ENCODE measurements around the gene COX4I2.

- TF ChIP-seq POLR2A (IDR thresholded peaks at IDR 0.05; ENCODE audit: low read depth, low read length) = peak; percentile 61
- peak; percentile 13; the same call in 1 of the 2 replicates for TF ChIP-seq SMC3 (IDR thresholded peaks at IDR 0.05; ENCODE audit: low read depth, low read length)
- no peak for TF ChIP-seq CTCF (conservative IDR thresholded peaks at IDR 0.05; ENCODE audit: low read depth, low read length)
- TF ChIP-seq USF2 (IDR thresholded peaks at IDR 0.05; ENCODE audit: low read depth, low read length) = no peak
Observed at GRCh38 chr20:31602779-31603441, 34.8 kb upstream of the COX4I2 start.
